GM18502 (cell line): ENCODE measurements around the gene JAK1.
A peak's percentile ranks its signal among the peaks of the same experiment; 100 is the strongest.
"Not testable (repeated sequence)": the region's sequence is repeated elsewhere in the genome, so short reads cannot be mapped to it uniquely, and the experiment has no call there.

Source experiments
- ATAC-seq: cut with Tn5 transposase; IDR thresholded peaks from one replicate; pipeline ENCODE4 v1.9.1; 2021; ENCODE audit warnings: mild to moderate bottlenecking; ENCODE audit not compliant: unreplicated experiment, poor library complexity

JAK1 gene

DNA sequence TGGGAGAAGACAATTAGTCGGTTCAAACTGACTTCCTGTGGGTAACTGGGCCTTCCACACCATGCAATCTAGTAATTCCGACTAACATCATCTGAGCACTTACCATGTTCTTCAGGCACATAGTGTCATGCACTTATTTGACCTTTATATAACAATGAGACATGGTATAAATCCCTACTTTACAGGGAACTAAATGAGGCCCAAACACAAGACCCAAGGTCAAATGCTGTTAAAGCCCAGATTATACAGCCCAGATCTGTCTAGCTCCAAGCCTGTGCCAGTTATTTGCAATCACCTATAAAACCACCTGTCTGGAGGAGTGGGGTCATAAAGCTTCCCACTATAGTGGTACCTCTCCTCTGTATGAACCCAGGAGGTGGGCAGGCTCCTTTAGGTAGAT, 40.8 kb downstream of the JAK1 start:
- no peak for ATAC-seq

DNA sequence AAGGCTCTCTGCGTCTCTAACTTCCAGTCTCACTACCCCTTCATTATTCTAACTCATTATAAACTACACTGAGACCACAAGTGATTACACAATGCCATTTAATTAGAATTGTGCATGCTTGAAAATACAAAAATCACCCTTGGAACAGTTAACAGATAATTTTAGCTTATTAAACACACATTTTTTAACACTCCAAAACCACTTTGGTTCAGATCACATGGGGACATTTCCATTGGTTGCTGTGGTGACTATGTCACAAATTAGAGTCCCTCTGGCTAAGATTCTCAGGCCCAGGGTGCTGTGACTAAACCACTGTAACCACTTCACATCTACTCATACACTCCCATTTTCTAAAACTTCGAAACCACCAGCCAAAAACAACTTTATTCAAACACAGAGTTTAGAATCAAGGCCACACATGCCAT, 43.0 kb downstream of the JAK1 start:
- ATAC-seq = no peak

DNA sequence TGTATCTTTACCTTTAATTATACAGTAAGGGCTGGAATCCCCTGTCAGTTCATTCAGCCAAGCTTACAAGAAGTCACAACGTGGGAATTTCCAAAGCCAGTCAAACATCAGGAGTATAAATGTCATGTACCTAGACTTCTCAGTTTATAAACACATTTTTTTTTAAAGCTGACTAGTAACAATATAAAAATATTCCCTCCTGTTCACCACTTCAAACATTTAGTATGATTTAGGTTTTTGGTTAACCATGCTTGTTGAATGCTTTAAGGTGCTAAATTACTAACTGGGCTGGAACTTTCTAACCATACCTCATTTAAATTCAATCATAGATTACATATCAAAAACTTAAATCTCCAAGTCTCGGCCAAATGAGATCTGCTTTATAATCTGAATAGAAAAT, 44.0 kb downstream of the JAK1 start:
- no peak for ATAC-seq

DNA sequence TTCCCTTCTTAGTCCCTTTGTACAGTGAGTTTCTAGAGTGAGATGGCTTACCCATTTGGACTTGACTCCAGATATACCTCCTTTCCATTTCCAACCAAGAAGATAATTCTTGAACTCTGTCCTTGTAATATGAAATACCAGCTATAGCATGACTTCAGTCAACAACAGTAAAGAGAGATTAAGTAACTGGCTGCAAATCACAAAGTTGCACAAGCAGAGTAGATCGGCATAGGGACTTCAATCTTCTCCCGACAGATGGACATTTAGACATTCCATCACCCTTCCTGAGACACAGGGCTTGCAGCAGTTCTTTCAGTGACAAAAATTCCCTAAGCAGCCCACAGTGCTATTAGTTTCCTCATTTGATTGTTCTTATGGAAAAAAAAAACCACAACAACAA, 44.6 kb downstream of the JAK1 start:
- ATAC-seq = no peak

DNA sequence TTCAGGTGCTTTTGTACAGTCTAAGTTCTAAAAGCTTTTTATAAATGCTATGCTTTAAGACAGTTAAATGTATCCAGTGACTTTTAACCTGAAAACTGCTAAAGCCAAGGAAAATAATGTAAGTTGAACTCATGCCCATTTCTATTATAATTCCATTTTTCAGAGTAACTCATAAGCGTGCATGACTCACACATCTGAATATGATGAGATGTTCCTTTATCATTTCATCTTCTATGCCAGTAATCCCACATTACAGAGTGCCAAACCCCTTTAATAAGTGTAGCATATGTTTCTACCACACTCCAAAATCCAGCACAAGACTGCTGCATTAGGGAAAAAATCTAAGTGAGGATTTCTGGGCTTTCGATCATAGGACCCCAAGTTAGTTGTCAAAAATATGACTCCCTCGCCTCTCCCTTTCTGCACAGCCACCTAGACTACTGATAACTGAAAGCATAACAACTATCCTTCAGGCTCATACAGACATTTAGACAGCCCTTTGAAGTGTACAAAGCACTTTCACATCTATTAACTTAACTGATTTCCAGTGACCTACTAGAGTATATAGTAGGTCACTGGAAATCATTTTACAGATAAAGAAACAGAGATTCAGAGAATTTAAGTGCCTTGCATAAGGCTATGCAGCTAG, 45.3 kb downstream of the JAK1 start:
- no peak for ATAC-seq

DNA sequence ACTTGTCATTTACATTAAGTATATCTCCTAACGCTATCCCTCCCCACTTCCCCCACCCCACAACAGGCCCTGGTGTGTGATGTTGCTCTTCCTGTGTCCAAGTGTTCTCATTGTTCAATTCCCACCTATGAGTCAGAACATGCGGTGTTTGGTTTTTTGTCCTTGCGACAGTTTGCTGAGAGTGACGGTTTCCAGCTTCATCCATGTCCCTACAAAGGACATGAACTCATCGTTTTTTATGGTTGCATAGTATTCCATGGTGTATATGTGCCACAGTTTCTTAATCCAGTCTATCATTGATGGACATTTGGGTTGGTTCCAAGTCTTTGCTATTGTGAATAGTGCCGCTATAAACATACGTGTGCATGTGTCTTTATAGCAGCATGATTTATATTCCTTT, 47.2 kb downstream of the JAK1 start:
- not testable (repeated sequence) for ATAC-seq

DNA sequence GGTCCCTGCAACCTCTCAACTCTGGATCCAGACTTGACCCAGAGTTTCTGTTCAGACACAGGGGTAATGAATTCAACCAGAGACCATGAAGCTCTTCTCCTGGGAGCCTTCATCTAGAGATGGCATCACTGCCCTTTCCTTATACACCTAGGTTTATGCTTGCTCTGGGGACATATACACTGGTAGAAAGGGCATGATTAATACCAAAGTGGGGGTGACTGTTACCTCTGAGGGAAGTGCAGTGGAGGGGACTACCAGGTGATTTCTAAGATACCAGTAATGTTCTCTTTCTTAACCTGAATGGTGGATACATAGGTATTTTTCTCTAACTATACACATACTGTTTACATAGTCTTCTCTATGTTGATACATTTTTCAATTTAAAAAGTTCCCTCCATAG, 48.4 kb downstream of the JAK1 start:
- ATAC-seq = no peak

DNA sequence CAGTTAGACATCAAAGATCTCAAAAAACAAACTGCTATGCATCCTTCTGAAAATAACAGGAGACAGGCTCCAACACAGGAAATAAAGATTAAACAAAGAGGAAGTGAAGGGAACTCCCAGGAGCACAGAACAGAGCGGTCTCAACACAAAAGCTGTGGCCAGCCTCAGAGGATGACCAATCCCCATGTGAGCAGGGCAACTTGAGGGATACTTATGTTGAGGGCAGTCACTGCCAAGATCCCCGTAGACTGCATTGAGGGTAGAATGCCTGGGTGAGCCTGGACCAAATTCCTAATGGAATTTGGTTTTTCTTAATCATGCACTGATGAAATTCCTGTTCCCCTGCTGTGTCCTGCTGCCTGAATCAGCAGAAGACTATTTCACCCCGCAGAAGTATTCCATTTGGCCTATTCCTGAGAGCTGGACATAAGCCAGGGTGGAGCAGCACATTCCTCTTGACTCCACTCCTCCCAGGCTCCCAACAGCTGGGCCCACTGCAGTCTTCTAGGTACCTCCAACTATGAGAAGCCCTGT, 49.0 kb downstream of the JAK1 start:
- ATAC-seq = peak; percentile 59

DNA sequence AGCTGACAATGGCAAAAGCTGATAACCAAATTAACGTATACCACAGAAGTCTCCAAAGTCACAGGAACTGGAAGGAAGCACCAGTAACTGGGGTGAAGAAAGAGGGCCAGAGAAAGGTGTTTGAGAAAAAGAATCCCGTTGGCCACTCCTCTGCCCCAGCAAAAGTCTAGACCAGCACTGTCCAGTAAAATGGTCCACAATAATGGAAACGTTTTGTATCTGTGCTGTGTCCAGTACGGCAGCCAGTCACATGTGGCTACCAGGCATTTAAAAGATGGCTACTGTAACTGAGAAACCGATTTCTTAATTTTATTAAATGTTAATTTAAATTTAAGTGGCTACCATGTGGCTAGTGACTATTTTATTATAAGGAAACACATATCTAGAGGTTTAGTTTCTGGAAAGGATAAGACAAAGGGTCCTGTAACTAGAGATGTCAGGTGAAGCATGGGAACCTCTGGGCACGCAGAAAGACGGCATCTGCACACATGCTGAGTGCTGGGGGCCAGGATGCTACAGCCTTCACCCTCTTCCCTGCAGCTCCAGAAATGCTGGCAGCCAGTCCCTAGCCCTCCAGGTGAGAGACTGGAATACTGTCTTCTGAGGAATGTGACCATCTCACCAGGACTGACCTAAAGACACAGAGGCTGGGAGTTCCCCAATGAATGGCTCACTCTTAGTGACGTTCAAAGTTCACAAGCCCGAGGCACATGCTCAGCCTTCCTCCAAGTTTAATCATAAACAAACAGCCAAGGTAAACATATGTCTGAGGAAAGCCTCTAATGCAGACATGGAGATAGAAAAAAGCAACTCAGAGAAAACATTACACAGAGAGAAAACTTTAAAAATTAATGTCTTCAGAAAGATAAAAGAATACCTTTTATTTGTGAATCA, 50.7 kb downstream of the JAK1 start:
- no peak for ATAC-seq

DNA sequence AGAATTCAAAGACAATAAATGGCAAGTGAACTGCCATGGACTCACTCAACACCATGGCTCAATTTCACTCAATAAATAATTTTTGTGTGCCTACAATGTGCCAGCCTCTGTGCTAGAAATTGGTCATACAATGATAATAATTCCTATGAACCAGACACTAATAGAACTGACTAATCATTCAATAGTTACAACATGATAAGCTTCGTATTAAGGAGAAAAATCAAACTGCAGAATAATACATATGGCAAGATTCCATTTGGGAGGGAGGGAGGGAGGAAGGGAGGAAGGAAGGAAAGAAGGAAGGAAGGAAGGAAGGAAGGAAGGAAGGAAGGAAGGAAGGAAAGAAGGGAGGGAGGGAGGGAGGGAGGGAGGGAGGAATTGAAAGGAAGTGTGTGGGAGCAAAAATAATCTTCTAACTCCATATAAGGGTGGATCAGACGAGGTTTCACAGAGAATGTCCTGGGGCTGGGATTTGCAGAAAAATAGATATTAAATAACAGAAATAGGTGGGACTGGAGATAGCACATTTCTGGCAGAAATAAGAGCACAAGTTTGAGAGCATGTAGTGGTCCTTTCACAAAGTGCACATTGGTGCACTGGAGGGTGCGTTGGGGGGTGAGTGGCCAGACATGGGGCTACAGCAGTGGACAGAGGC, 52.9 kb downstream of the JAK1 start:
- ATAC-seq = no peak

DNA sequence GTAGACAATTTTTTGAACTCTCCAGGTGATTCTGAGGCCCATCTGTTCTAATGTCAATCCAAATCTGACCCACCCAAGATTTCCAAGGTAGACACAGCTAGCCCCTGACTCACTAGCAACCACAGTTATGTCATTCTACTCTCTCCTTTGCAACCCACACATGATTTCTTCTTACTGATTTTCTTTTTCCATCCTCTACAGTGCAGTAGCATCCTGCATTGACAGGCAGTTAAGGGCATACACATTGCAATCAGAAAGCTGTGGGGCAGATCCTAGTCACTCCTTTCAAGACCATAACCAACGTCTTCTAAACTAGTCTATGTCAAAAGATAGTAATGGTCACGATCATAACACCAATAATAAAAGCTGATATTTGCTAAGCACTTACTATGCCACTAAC, 54.2 kb downstream of the JAK1 start:
- ATAC-seq = no peak

DNA sequence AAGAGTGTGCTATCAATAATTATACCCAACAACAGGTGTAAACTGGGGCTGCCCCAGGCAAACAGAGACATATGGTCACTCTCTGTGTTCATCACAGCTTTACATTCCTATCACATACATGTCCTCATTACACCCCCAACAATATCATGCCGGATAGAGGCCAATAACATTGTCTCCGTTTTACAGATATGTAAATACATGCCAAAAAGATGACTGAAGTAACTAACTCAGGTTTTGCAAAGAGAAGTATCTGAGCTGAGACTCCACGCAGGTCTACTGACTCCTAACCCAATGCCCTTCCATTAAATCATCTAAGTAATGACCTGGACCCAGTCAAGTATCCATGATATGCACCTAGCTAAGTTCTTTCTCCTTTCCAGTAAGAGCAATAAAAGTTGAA, 55.0 kb downstream of the JAK1 start:
- no peak for ATAC-seq

DNA sequence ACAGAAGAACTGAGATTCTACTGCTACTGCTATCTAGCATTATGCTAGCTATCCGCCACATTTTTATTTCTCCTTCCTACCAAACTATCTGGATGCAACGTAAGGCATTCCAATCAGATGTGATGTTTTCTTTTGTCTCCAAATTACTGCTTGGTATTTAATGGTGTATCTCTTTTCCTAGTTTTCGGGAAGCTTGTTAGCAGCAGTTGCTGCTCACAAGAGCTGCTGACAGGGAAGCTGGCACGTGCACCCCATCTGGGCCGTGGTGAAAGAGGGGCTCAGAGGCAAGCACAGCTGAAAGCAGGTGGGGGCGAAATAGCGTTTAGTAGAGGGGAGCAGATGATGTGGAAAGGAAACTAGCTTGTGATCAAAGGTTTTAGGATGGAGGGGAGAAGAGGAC, 57.3 kb downstream of the JAK1 start:
- no peak for ATAC-seq

DNA sequence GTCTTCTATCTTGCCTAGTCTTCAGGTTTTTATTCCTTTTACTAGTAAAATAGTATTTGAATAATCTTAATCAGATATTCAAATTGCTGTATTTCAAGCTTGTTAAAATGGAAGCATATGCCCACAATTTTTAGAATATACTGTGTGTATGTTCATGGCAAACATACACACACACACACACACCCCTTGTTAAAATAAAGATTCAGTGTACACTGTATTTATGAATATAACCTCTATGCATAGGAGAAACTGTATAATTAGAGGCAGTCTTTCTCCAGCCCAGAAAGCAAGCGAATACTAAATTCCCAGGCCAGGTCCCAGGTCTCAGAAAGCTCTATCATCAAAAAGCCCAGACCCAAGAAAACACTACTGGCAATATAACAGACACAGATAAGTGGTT, 57.8 kb downstream of the JAK1 start:
- no peak for ATAC-seq

DNA sequence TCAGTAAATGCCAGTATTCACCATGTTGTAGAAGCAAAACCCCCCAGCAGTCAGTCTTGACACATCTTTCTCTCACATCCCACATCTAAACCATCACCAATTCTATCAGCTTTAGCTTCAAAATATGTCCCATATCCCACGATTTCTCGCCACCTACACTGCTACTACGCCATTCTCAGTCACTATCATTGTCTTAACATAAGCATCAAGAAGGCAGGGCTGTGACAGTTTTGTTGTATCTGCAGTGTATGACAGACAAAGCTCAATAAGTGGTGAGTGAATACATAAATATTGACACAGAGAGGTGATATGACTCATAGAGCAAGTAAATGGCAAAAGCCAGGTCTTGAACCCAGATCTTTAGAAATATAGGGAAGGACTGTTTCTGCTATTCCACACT, 59.9 kb downstream of the JAK1 start:
- ATAC-seq = no peak

DNA sequence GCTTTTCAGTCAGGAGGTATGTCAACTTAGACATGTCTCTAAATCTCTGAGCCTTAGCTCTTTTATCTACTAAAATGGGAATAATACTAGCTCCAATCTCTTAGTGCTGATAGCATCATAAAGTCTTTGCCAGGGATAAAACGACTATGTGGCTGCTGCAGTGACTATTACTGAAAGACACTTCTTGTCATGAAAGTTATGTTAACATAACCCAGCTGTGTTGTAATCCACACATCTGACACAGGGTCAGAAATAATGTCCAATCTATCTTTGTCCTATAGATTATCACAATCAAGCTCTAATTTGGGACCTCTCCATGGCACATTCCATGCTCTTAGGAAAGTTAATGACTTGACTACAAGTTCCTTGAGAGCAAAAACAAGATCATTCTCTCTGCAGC, 62.8 kb downstream of the JAK1 start:
- no peak for ATAC-seq

DNA sequence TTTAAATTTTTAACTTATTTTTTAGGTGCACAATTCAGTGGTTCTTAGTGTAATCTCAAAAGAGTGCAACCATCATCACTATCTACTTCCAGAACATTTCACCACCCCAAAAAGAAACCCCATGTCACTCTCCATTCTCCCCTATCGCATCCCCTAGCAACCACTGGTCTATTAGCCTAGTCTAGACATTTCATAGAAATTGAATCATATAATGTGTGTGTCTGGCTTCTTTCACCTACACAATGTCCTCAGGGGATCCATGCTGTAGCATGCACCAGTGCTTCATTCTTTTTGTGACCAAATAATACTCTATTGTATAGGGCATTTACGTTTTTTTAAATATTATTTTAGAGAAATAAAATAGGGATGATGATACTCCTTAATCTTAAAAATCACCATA, 64.7 kb downstream of the JAK1 start:
- no peak for ATAC-seq

DNA sequence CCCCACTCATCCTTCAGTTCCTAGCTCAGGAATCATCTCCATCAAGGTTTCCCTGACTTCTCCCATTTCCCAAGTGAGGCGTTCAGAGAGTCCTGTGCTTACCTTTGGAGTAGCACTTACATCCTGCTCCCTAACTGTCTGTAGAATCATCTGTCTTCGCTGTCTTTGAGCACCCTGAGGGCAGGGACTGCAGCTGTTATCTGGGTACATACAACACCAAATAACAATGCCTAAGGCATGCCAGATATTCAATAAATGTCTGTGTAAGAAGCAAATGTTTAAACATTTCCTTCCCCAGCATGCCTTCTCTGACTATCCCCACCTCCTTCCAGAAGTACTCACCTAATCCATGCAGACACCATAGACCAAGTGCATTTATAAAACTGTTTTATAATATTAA, 65.4 kb downstream of the JAK1 start:
- no peak for ATAC-seq

DNA sequence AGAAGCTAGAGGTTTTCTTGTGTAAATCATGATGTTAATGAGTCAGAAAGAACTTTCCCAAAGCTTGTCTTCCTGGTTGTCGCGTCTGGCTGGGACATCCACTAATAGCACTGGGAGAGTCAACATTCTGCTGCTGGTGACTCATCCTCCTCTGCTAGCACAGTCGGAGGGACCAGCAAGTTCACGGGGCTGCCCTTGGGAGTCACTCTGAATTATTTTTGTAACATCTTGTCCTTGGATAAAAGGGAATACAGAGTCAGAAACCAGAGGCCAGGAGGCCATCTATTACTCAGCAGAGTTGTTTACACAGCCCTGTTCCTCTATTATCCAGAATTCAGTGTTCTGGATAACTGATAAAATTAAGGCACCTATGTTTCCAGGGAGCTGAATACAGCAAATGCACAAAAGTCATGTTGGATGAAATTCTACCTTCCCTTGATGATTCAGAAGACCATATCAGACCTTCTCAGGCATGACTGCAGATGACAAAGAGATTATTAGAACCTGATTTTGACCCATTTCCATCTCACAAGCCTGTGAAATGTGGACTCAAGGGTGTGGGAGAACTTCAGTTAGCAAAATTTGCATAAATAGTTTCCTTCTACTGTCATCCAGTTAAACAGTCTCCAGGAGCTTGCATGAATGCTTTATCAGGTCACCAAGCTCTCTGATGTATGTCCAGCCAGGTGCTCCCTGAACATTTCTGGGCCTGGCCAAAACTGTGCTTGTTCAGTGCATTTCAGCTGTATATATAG, 68.1 kb downstream of the JAK1 start:
- ATAC-seq = peak; percentile 62

DNA sequence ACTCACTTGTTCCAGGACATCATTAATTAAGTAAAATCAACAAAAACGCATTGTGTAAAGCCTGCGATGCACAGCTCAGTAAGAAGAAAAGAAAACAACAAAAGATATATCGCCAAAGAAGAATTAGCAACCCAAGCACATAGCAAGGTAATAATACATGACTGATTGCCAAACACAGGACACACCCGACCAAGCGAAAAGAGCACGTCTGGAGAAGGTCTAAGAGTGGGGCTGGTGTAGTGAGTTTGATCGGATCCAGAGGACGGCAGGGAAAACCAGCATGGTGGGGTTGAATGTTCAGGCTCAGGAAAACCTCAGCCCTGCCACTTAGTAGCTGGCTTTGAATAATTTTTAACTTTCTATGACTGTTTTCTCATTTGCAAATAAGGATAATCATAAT, 69.8 kb downstream of the JAK1 start:
- ATAC-seq = no peak
